Natural killer cell (primary cell): ENCODE measurements around the gene RPRD1A. TPM values are rescaled to one million over a fixed set of nuclear protein-coding genes. Genes with fewer than 3 reads are reported as not detected.
"Not testable (repeated sequence)": the region's sequence is repeated elsewhere in the genome, so short reads cannot be mapped to it uniquely, and the experiment has no call there.

Source experiments
- ATAC-seq, 3 donors: fragments of 150-1000 bp in 2 of 3; fragments of 200-7000 bp in 1 of 3; cut with Tn5 transposase; 1 replicate in 1 of 3; 2 replicates in 2 of 3; pipeline ENCODE4 v1.10.0; 2021; ENCODE audit warnings: mild to moderate bottlenecking in 2 of 3, moderate library complexity in 2 of 3
- DNase-seq, 2 donors: peaks; one replicate each; pipeline versions ENCODE4 v3.0.0 to v3.0.0-alpha.2; 2013 to 2021; ENCODE audit warnings: mixed read lengths in 1 of 2
- H3K27ac ChIP-seq: one replicate; pipeline ENCODE4 v1.5.1; 2013; ENCODE audit warnings: mild to moderate bottlenecking, low read length
- H3K27me3 ChIP-seq: one replicate; pipeline ENCODE4 v1.6.1; 2013; ENCODE audit warnings: low read length; ENCODE audit not compliant: control insufficient read depth, insufficient read depth
- H3K36me3 ChIP-seq: one replicate; pipeline ENCODE4 v1.6.1; 2013; ENCODE audit warnings: low read length; ENCODE audit not compliant: control insufficient read depth, insufficient read depth
- H3K4me1 ChIP-seq: one replicate; pipeline ENCODE4 v1.6.1; 2013; ENCODE audit warnings: low read length; ENCODE audit not compliant: control insufficient read depth, insufficient read depth
- H3K4me3 ChIP-seq: one replicate; pipeline ENCODE4 v1.5.1; 2013; ENCODE audit warnings: low read length
- H3K9me3 ChIP-seq: one replicate; pipeline ENCODE4 v1.6.1; 2013; ENCODE audit warnings: low read length; ENCODE audit not compliant: control insufficient read depth, insufficient read depth
- H3K27ac Mint-ChIP-seq, 2 donors: one replicate each; pipeline ENCODE4 v1.8.0; 2022; ENCODE audit warnings: mild to moderate bottlenecking in 2 of 2, mixed read lengths in 2 of 2, moderate library complexity in 1 of 2
- H3K27me3 Mint-ChIP-seq, 2 donors: one replicate each; pipeline ENCODE4 v1.8.0; 2022; ENCODE audit warnings: low read depth in 2 of 2, mixed read lengths in 2 of 2
- H3K36me3 Mint-ChIP-seq: one replicate; pipeline ENCODE4 v1.8.0; 2022; ENCODE audit warnings: mixed read lengths
- H3K4me1 Mint-ChIP-seq, 2 donors: one replicate each; pipeline ENCODE4 v1.8.0; 2022; ENCODE audit warnings: mixed read lengths in 2 of 2
- H3K4me3 Mint-ChIP-seq: one replicate; pipeline ENCODE4 v1.8.0; 2022; ENCODE audit warnings: mild to moderate bottlenecking, moderate library complexity, mixed read lengths
- H3K9me3 Mint-ChIP-seq, 2 donors: one replicate each; pipeline ENCODE4 v1.8.0; 2022; ENCODE audit warnings: mixed read lengths in 2 of 2
- WGBS: methylation state at CpG from one replicate; pipeline ENCODE4 v1.1.7; 2013; ENCODE audit warnings: missing lambda C conversion rate; ENCODE audit not compliant: insufficient coverage; 5-methylcytosine and 5-hydroxymethylcytosine counted together
- intact Hi-C: fragments of 100-400 bp; cut with micrococcal nuclease; formaldehyde crosslinking; loops from one replicate; pipeline ENCODE4 v1.14.2; 2022
- total RNA-seq, 4 donors: library from RNA; stranded (reverse); fragments of 120-200 nt in 1 of 4; gene quantifications; one replicate each; pipeline versions ENCODE4 v1.2.3 to v1.2.4, GENCODE V29; 2013 to 2022
- TF ChIP-seq, protein P1 (sequence below): fragments of 200-600 bp; IDR thresholded peaks from one replicate; pipeline ENCODE4 v1.8.0; 2022; ENCODE audit warnings: antibody characterized with exemption

RPRD1A gene
- total RNA-seq, 3 donors from 2014 or later (not counting 1 experiment from before 2014, with no cell fraction given): 20.4 to 24.4 (median 23.3) TPM

DNA sequence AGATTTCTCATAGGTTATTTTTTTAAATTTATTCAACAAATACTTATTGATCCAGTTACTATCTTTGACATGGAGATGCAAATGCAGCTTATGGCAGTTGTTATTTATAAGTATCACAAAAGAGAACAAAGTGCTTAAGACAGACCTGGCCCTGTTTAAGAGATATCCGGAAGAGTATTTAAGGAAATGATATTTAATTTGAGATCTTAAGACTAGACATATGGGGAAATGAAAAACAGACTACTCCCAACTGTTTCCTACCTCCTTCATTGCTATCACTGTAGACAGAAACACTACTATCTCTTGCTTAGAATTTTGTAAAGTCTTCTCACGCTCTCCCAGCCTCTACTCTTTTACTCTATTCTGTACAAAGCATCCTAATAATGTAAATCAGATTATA, 36.0 kb downstream of the RPRD1A start:
- Histone ChIP-seq H3K4me3 (no peak overlapping the region), H3K9me3 (no peaks in the 10 kb centered on the region), H3K27ac (no peak overlapping the region), H3K4me1 (no peaks in the 10 kb centered on the region), H3K27me3 (no peaks in the 10 kb centered on the region), H3K36me3 (peaks cover 13% of the 10 kb centered on the region)
- no peak for DNase-seq
- WGBS: 73% methylated on average over 1 of the region's 2 CpGs
- no peaks in the 10 kb centered on the region for H3K27me3 Mint-ChIP-seq
- peaks cover 16 to 33% of the 10 kb centered on the region in 2 donors for H3K4me1 Mint-ChIP-seq
- intact Hi-C loops: no loop called here
- no peaks in the 10 kb centered on the region for H3K9me3 Mint-ChIP-seq
- no peak overlapping the region for H3K27ac Mint-ChIP-seq
- no peaks in the 10 kb centered on the region for H3K36me3 Mint-ChIP-seq
- TF ChIP-seq, protein P1, sequence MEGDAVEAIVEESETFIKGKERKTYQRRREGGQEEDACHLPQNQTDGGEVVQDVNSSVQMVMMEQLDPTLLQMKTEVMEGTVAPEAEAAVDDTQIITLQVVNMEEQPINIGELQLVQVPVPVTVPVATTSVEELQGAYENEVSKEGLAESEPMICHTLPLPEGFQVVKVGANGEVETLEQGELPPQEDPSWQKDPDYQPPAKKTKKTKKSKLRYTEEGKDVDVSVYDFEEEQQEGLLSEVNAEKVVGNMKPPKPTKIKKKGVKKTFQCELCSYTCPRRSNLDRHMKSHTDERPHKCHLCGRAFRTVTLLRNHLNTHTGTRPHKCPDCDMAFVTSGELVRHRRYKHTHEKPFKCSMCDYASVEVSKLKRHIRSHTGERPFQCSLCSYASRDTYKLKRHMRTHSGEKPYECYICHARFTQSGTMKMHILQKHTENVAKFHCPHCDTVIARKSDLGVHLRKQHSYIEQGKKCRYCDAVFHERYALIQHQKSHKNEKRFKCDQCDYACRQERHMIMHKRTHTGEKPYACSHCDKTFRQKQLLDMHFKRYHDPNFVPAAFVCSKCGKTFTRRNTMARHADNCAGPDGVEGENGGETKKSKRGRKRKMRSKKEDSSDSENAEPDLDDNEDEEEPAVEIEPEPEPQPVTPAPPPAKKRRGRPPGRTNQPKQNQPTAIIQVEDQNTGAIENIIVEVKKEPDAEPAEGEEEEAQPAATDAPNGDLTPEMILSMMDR: no peak
- no peak for ATAC-seq
- no peak overlapping the region for H3K4me3 Mint-ChIP-seq

DNA sequence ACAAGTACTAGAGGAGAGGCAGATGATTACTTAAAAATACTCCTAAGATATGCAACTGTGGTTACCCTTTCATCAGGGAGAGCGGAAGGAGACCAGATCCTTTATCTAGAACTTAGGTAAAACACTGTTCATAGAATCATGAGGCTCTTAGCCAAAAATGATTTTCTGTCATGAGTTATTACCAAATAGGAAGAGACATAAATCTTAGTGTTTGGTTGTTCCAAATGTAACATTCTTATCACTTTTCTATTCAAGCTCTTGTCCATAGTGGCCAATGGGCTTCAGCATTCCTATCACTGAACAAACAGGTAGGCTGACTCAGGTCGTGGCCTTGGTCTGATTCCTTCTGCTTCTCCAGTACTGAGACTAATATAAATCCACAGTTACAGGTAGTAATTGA, 38.5 kb downstream of the RPRD1A start:
- no peaks in the 10 kb centered on the region for H3K27me3 Mint-ChIP-seq
- TF ChIP-seq, protein P1: no peak
- no peaks in the 10 kb centered on the region for H3K36me3 Mint-ChIP-seq
- peaks cover 4 to 18% of the 10 kb centered on the region in 2 donors for H3K4me1 Mint-ChIP-seq
- no peak overlapping the region for H3K27ac ChIP-seq
- no peak overlapping the region for H3K4me3 Mint-ChIP-seq
- H3K9me3 ChIP-seq: no peaks in the 10 kb centered on the region
- intact Hi-C loops: no loop called here
- ATAC-seq: no peak
- H3K36me3 ChIP-seq: peaks cover 33% of the 10 kb centered on the region
- DNase-seq: no peak
- no peaks in the 10 kb centered on the region for H3K27me3 ChIP-seq
- WGBS: 89% methylated on average over 1 of the region's 2 CpGs
- no peaks in the 10 kb centered on the region for H3K4me1 ChIP-seq
- no peak overlapping the region for H3K4me3 ChIP-seq
- no peak overlapping the region for H3K27ac Mint-ChIP-seq
- no peaks in the 10 kb centered on the region for H3K9me3 Mint-ChIP-seq

DNA sequence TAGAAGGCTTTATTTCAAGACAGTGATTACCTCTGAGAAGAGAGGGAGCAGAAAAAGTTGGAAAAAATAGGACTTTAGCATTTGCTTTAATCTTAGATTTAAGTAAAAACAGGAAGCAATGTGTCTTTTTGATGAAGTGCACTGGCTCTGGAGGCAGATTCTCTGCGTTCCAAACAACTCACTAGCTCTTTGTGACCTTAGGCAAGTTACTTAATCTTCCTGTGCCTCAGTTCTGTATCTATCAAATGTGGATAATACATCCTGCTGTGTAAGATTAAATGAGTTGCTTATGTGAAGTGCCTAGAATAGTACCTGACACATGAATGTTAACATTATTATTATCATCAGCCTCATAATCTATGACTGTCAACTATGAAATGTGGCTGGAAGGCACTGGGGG, 42.3 kb downstream of the RPRD1A start:
- Histone ChIP-seq H3K4me1 (no peaks in the 10 kb centered on the region), H3K9me3 (no peaks in the 10 kb centered on the region), H3K27me3 (no peaks in the 10 kb centered on the region), H3K27ac (no peak overlapping the region), H3K36me3 (peaks cover 30% of the 10 kb centered on the region), H3K4me3 (no peak overlapping the region)
- Mint-ChIP-seq H3K27ac (no peak overlapping the region), H3K27me3 (no peaks in the 10 kb centered on the region), H3K4me1 (no peaks in the 10 kb centered on the region), H3K9me3 (no peaks in the 10 kb centered on the region), H3K36me3 (no peaks in the 10 kb centered on the region), H3K4me3 (no peak overlapping the region)
- WGBS: 33% methylated on average over 1 of the region's 1 CpG
- DNase-seq (no peak), ATAC-seq (no peak)
- TF ChIP-seq, protein P1: no peak
- intact Hi-C loops: no loop called here

DNA sequence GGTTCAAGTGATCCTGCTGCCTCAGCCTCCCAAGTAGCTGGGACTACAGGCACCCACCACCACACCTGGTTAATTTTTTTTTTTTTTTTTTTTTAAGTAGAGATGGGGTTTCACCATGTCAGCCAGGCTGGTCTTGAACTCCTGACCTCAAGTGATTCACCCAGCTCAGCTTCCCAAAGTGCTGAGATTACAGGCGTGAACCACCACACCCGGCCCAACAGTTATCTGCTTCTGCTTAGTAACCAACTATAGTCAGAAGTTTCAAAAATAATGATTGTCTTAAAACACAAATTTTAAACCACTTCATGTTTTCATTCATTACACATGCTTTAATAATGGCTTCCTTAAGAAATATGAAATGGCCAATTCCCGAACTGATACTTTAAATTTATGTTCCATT, 43.1 kb downstream of the RPRD1A start:
- H3K27me3 ChIP-seq, ATAC-seq, H3K4me3 ChIP-seq, H3K27ac ChIP-seq, intact Hi-C loops, H3K9me3 ChIP-seq, H3K27me3 Mint-ChIP-seq, H3K4me3 Mint-ChIP-seq, H3K27ac Mint-ChIP-seq, H3K9me3 Mint-ChIP-seq, H3K36me3 Mint-ChIP-seq, DNase-seq, H3K4me1 ChIP-seq, H3K4me1 Mint-ChIP-seq: not testable (repeated sequence)
- WGBS: 91% methylated on average over 3 of the region's 3 CpGs
- H3K36me3 ChIP-seq: peaks cover 30% of the 10 kb centered on the region
